ENCODE measurements around the gene VTI1A. TPM values are rescaled to one million over a fixed set of nuclear protein-coding genes. Genes with fewer than 3 reads are reported as not detected.

VTI1A gene
- total RNA-seq, 2 experiments from 2014 or later = 24.9 to 28.4 TPM

- intact Hi-C loops (cut with micrococcal nuclease) = no loop called here
- Mint-ChIP-seq H3K4me1 (ENCODE audit: low read depth) (no peaks in the 10 kb centered on the region), H3K9me3 (no peaks in the 10 kb centered on the region), H3K27ac (no peak overlapping the region), H3K4me3 (no peak overlapping the region), H3K27me3 (ENCODE audit: low read depth) (no peaks in the 10 kb centered on the region), H3K36me3 (ENCODE audit: low read depth) (peaks cover 11% of the 10 kb centered on the region)
- CTCF ChIA-PET = no interaction called here
- no peak for DNase-seq
Observed at GRCh38 chr10:112769611-112770370, 322.8 kb downstream of the VTI1A start.

- no peaks in the 10 kb centered on the region for H3K9me3 Mint-ChIP-seq
- CTCF ChIA-PET = no interaction called here
- H3K4me3 Mint-ChIP-seq = no peak overlapping the region
- intact Hi-C loops (cut with micrococcal nuclease) = no loop called here
- no peak overlapping the region for H3K27ac Mint-ChIP-seq
- H3K4me1 Mint-ChIP-seq (ENCODE audit: low read depth) = no peaks in the 10 kb centered on the region
- DNase-seq = no peak
- peaks cover 11% of the 10 kb centered on the region for H3K36me3 Mint-ChIP-seq (ENCODE audit: low read depth)
- H3K27me3 Mint-ChIP-seq (ENCODE audit: low read depth) = no peaks in the 10 kb centered on the region
Observed at GRCh38 chr10:112771733-112772132, 324.7 kb downstream of the VTI1A start.

GRCh38 chr10:112773783-112774182 is 326.8 kb downstream of the VTI1A start:
- H3K4me1 Mint-ChIP-seq (ENCODE audit: low read depth) = no peaks in the 10 kb centered on the region
- H3K4me3 Mint-ChIP-seq = no peak overlapping the region
- CTCF ChIA-PET = no interaction called here
- H3K36me3 Mint-ChIP-seq (ENCODE audit: low read depth) = peaks cover 9% of the 10 kb centered on the region
- intact Hi-C loops (cut with micrococcal nuclease) = no loop called here
- no peaks in the 10 kb centered on the region for H3K9me3 Mint-ChIP-seq
- no peaks in the 10 kb centered on the region for H3K27me3 Mint-ChIP-seq (ENCODE audit: low read depth)
- no peak overlapping the region for H3K27ac Mint-ChIP-seq
- no peak for DNase-seq

- no peak overlapping the region for H3K4me3 Mint-ChIP-seq
- CTCF ChIA-PET = no interaction called here
- H3K27ac Mint-ChIP-seq = no peak overlapping the region
- peaks cover 8% of the 10 kb centered on the region for H3K36me3 Mint-ChIP-seq (ENCODE audit: low read depth)
- intact Hi-C loops (cut with micrococcal nuclease) = no loop called here
- H3K27me3 Mint-ChIP-seq (ENCODE audit: low read depth) = no peaks in the 10 kb centered on the region
- no peaks in the 10 kb centered on the region for H3K9me3 Mint-ChIP-seq
- H3K4me1 Mint-ChIP-seq (ENCODE audit: low read depth) = no peaks in the 10 kb centered on the region
- DNase-seq = no peak
Observed at GRCh38 chr10:112774210-112774609, 327.2 kb downstream of the VTI1A start.

GRCh38 chr10:112774798-112775197 is 327.8 kb downstream of the VTI1A start:
- CTCF ChIA-PET = interaction anchor here (0.5 kb wide), 1 partner anchor 18 kb away, joined by 3 read pairs; no protein-coding TSS in a partner anchor
- no peak overlapping the region for H3K4me3 Mint-ChIP-seq
- H3K9me3 Mint-ChIP-seq = no peaks in the 10 kb centered on the region
- intact Hi-C loops (cut with micrococcal nuclease) = no loop called here
- H3K27me3 Mint-ChIP-seq (ENCODE audit: low read depth) = no peaks in the 10 kb centered on the region
- H3K27ac Mint-ChIP-seq = no peak overlapping the region
- peaks cover 5% of the 10 kb centered on the region for H3K36me3 Mint-ChIP-seq (ENCODE audit: low read depth)
- DNase-seq = no peak
- H3K4me1 Mint-ChIP-seq (ENCODE audit: low read depth) = no peaks in the 10 kb centered on the region

GRCh38 chr10:112775381-112775780 is 328.4 kb downstream of the VTI1A start:
- Mint-ChIP-seq H3K27ac (no peak overlapping the region), H3K9me3 (no peaks in the 10 kb centered on the region), H3K4me3 (no peak overlapping the region), H3K27me3 (ENCODE audit: low read depth) (no peaks in the 10 kb centered on the region), H3K36me3 (ENCODE audit: low read depth) (peaks cover 5% of the 10 kb centered on the region), H3K4me1 (ENCODE audit: low read depth) (no peaks in the 10 kb centered on the region)
- no peak for DNase-seq
- CTCF ChIA-PET = interaction anchor here (0.5 kb wide), 1 partner anchor 19 kb away, joined by 3 read pairs; no protein-coding TSS in a partner anchor
- intact Hi-C loops (cut with micrococcal nuclease) = no loop called here

GRCh38 chr10:112775892-112776674 is 329.1 kb downstream of the VTI1A start:
- Mint-ChIP-seq H3K36me3 (ENCODE audit: low read depth) (peaks cover 4% of the 10 kb centered on the region), H3K4me1 (ENCODE audit: low read depth) (no peaks in the 10 kb centered on the region), H3K27ac (no peak overlapping the region), H3K9me3 (no peaks in the 10 kb centered on the region), H3K27me3 (ENCODE audit: low read depth) (no peaks in the 10 kb centered on the region), H3K4me3 (no peak overlapping the region)
- intact Hi-C loops (cut with micrococcal nuclease) = no loop called here
- CTCF ChIA-PET = interaction anchor here (0.9 kb wide), 1 partner anchor 547 kb away, joined by 3 read pairs; no protein-coding TSS in a partner anchor
- no peak for DNase-seq

GRCh38 chr10:112778579-112778978 is 331.6 kb downstream of the VTI1A start:
- CTCF ChIA-PET = interaction anchor here (0.6 kb wide), 1 partner anchor 347 kb away, joined by 3 read pairs; no protein-coding TSS in a partner anchor
- no peak for DNase-seq
- Mint-ChIP-seq H3K4me3 (no peak overlapping the region), H3K9me3 (no peaks in the 10 kb centered on the region), H3K27ac (no peak overlapping the region), H3K4me1 (ENCODE audit: low read depth) (no peaks in the 10 kb centered on the region), H3K27me3 (ENCODE audit: low read depth) (no peaks in the 10 kb centered on the region), H3K36me3 (ENCODE audit: low read depth) (peaks cover 10% of the 10 kb centered on the region)
- intact Hi-C loops (cut with micrococcal nuclease) = no loop called here

- Mint-ChIP-seq H3K36me3 (ENCODE audit: low read depth) (peaks cover 13% of the 10 kb centered on the region), H3K27me3 (ENCODE audit: low read depth) (no peaks in the 10 kb centered on the region), H3K27ac (no peak overlapping the region), H3K9me3 (no peaks in the 10 kb centered on the region), H3K4me1 (ENCODE audit: low read depth) (no peaks in the 10 kb centered on the region), H3K4me3 (no peak overlapping the region)
- no peak for DNase-seq
- intact Hi-C loops (cut with micrococcal nuclease) = no loop called here
- CTCF ChIA-PET = interaction anchor here (0.6 to 1.4 kb wide), 2 partner anchors 347 to 606 kb away, joined by 3 read pairs; no protein-coding TSS in a partner anchor
Observed at GRCh38 chr10:112779025-112779770, 332.2 kb downstream of the VTI1A start.

- Mint-ChIP-seq H3K9me3 (peaks cover 10% of the 10 kb centered on the region), H3K4me1 (ENCODE audit: low read depth) (no peaks in the 10 kb centered on the region), H3K27me3 (ENCODE audit: low read depth) (no peaks in the 10 kb centered on the region), H3K4me3 (no peak overlapping the region), H3K36me3 (ENCODE audit: low read depth) (peaks cover 15% of the 10 kb centered on the region), H3K27ac (no peak overlapping the region)
- CTCF ChIA-PET = no interaction called here
- intact Hi-C loops (cut with micrococcal nuclease) = no loop called here
- DNase-seq = no peak
Observed at GRCh38 chr10:112782200-112782907, 335.3 kb downstream of the VTI1A start.

- H3K9me3 Mint-ChIP-seq = peaks cover 13% of the 10 kb centered on the region
- no peaks in the 10 kb centered on the region for H3K4me1 Mint-ChIP-seq (ENCODE audit: low read depth)
- H3K36me3 Mint-ChIP-seq (ENCODE audit: low read depth) = peaks cover 17% of the 10 kb centered on the region
- DNase-seq = no peak
- no peak overlapping the region for H3K27ac Mint-ChIP-seq
- no peak overlapping the region for H3K4me3 Mint-ChIP-seq
- CTCF ChIA-PET = interaction anchor here (0.6 kb wide), 1 partner anchor 27 kb away, joined by 4 read pairs; no protein-coding TSS in a partner anchor
- intact Hi-C loops (cut with micrococcal nuclease) = no loop called here
- no peaks in the 10 kb centered on the region for H3K27me3 Mint-ChIP-seq (ENCODE audit: low read depth)
Observed at GRCh38 chr10:112783351-112784021, 336.5 kb downstream of the VTI1A start.
